Adrenal gland (tissue), 5 donors: ENCODE data around the gene INSL3.

Source experiments
- POLR2A ChIP-seq, 2 donors: fragments of 450-650 bp; IDR thresholded peaks; one replicate each; pipeline ENCODE4 v1.6.1; 2017; ENCODE audit warnings: antibody characterized with exemption in 2 of 2, mild to moderate bottlenecking in 2 of 2, moderate library complexity in 1 of 2
- TF ChIP-seq, protein P1 (sequence below), 6 experiments: fragments of 450-650 bp in 4 of 6; fragments of 200-600 bp in 2 of 6; sonication (generic) in 1 of 6; IDR thresholded peaks; 1 replicate in 5 of 6; 2 replicates in 1 of 6; pipeline versions ENCODE4 v1.5.1 to v1.8.0; 2016 to 2021; ENCODE audit warnings: antibody characterized with exemption in 6 of 6, mild to moderate bottlenecking in 2 of 6, moderate library complexity in 1 of 6
- donor health status: DM: no; HTN: no; CAD: no.

DNA sequence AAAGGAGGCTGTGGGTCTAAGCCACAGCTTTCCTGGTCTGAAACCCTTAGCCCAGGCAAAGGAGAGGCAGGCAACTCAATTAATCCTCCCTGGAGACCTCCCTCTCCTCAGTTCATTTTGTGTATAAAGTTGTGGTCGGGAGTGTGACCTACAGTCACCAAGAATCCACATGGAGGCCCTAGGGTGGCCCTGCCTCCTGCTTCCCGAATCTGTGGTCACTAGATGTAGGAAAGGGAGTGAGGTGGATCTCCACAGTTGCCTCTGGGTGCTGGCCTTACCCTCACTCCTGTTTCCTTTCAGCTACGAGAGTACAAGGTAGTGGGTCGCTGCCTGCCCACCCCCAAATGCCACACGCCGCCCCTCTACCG is 39.7 kb upstream of the INSL3 start:
- TF ChIP-seq, protein P1, sequence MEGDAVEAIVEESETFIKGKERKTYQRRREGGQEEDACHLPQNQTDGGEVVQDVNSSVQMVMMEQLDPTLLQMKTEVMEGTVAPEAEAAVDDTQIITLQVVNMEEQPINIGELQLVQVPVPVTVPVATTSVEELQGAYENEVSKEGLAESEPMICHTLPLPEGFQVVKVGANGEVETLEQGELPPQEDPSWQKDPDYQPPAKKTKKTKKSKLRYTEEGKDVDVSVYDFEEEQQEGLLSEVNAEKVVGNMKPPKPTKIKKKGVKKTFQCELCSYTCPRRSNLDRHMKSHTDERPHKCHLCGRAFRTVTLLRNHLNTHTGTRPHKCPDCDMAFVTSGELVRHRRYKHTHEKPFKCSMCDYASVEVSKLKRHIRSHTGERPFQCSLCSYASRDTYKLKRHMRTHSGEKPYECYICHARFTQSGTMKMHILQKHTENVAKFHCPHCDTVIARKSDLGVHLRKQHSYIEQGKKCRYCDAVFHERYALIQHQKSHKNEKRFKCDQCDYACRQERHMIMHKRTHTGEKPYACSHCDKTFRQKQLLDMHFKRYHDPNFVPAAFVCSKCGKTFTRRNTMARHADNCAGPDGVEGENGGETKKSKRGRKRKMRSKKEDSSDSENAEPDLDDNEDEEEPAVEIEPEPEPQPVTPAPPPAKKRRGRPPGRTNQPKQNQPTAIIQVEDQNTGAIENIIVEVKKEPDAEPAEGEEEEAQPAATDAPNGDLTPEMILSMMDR (IDR thresholded peaks at IDR 0.05) = no peak
- no peak for TF ChIP-seq POLR2A (IDR thresholded peaks at IDR 0.05)
